HEK293T (cell line): ENCODE data around the gene ATP2B2.

ENCODE experiments used
- ARNT ChIP-seq: fragments of 450-650 bp; IDR thresholded peaks from 2 replicates; pipeline ENCODE4 v1.6.1; 2017; ENCODE audit warnings: mild to moderate bottlenecking
- BHLHE40 ChIP-seq: fragments of 450-650 bp; IDR thresholded peaks from 2 replicates; pipeline ENCODE4 v1.6.1; 2016; ENCODE audit warnings: mild to moderate bottlenecking, moderate library complexity, borderline replicate concordance
- FOXK2 ChIP-seq: fragments of 450-650 bp; IDR thresholded peaks from 2 replicates; pipeline ENCODE4 v1.6.1; 2016; ENCODE audit warnings: mild to moderate bottlenecking
- FOXM1 ChIP-seq: fragments of 450-650 bp; IDR thresholded peaks from 2 replicates; pipeline ENCODE4 v1.6.1; 2017; ENCODE audit warnings: mild to moderate bottlenecking, borderline replicate concordance
- HDGF ChIP-seq: fragments of 450-650 bp; IDR thresholded peaks from 2 replicates; pipeline ENCODE4 v1.6.1; 2017; ENCODE audit warnings: antibody characterized with exemption, borderline replicate concordance
- LEF1 ChIP-seq: fragments of 450-650 bp; IDR thresholded peaks from 2 replicates; pipeline ENCODE4 v1.6.1; 2017; ENCODE audit warnings: mild to moderate bottlenecking, borderline replicate concordance
- SUZ12 ChIP-seq: fragments of 450-650 bp; IDR thresholded peaks from 2 replicates; pipeline ENCODE4 v1.6.1; 2016; ENCODE audit warnings: mild to moderate bottlenecking
- TARDBP ChIP-seq: fragments of 450-650 bp; IDR thresholded peaks from 2 replicates; pipeline ENCODE4 v1.6.1; 2016
- TF ChIP-seq, protein P1 (sequence below): fragments of 450-650 bp; IDR thresholded peaks from 2 replicates; pipeline ENCODE4 v1.6.1; 2016

DNA sequence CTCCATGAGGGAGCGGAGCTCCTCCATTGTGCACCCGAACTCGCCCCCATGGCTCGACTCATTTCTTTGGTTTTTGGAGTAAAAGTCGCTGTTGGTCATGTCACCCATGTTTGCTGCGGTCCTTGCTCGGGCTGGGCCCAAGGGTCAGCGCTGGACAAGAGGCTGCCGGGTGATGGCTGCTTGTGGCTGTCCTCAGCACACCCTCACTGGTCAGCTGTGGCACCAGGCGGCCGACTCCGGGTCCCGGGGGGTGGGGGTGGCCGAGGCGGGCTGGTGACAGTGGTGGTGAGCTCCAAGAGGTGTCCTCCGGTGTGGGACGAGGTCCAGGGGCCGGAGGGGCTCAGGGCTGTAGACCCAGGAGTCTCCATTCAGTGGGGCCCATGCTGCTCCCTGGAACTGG lies 56.0 kb downstream of the ATP2B2 start:
- TF ChIP-seq SUZ12 (no peak), FOXM1 (no peak), HDGF (no peak), LEF1 (no peak), FOXK2 (no peak), BHLHE40 (no peak), TARDBP (no peak), ARNT (no peak)
- TF ChIP-seq, protein P1, sequence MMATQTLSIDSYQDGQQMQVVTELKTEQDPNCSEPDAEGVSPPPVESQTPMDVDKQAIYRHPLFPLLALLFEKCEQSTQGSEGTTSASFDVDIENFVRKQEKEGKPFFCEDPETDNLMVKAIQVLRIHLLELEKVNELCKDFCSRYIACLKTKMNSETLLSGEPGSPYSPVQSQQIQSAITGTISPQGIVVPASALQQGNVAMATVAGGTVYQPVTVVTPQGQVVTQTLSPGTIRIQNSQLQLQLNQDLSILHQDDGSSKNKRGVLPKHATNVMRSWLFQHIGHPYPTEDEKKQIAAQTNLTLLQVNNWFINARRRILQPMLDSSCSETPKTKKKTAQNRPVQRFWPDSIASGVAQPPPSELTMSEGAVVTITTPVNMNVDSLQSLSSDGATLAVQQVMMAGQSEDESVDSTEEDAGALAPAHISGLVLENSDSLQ = no peak
